GM18907 (cell line): ENCODE measurements around the gene ZNF37A.
"Not testable (repeated sequence)": the region's sequence is repeated elsewhere in the genome, so short reads cannot be mapped to it uniquely, and the experiment has no call there.

Experiments
- ATAC-seq: cut with Tn5 transposase; IDR thresholded peaks from one replicate; pipeline ENCODE4 v1.9.1; 2021; ENCODE audit warnings: mild to moderate bottlenecking, moderate library complexity; ENCODE audit not compliant: unreplicated experiment

ZNF37A gene

GRCh38 chr10:38147686-38148085 is 53.5 kb downstream of the ZNF37A start:
- ATAC-seq: no peak

- not testable (repeated sequence) for ATAC-seq
Observed at GRCh38 chr10:38150891-38151463, 56.8 kb downstream of the ZNF37A start.

- ATAC-seq: no peak
Observed at GRCh38 chr10:38156416-38157269, 62.5 kb downstream of the ZNF37A start.

GRCh38 chr10:38157270-38157685 is 63.1 kb downstream of the ZNF37A start:
- no peak for ATAC-seq

GRCh38 chr10:38159004-38159403 is 64.9 kb downstream of the ZNF37A start:
- no peak for ATAC-seq

GRCh38 chr10:38163617-38164016 is 69.5 kb downstream of the ZNF37A start:
- no peak for ATAC-seq

- ATAC-seq: no peak
Observed at GRCh38 chr10:38174336-38174735, 80.2 kb downstream of the ZNF37A start.

- no peak for ATAC-seq
Observed at GRCh38 chr10:38184477-38184876, 90.3 kb downstream of the ZNF37A start.
